HFFc6 (cell line): ENCODE measurements around the gene EFNB2. TPM values are rescaled to one million over a fixed set of nuclear protein-coding genes. Genes with fewer than 3 reads are reported as not detected.
A peak's percentile ranks its signal among the peaks of the same experiment; 100 is the strongest.

ENCODE experiments used
- DNase-seq: peaks from one replicate; pipeline ENCODE4 v3.0.0-alpha.2; 2018
- H3K27ac Mint-ChIP-seq: 2 replicates; pipeline ENCODE4 v1.8.0; 2020; ENCODE audit warnings: mild to moderate bottlenecking, mixed read lengths
- H3K27me3 Mint-ChIP-seq: 2 replicates; pipeline ENCODE4 v1.8.0; 2021; ENCODE audit warnings: mild to moderate bottlenecking, moderate library complexity, mixed read lengths; ENCODE audit not compliant: insufficient read depth
- H3K36me3 Mint-ChIP-seq: 2 replicates; pipeline ENCODE4 v1.8.0; 2021; ENCODE audit warnings: low read depth, mixed read lengths
- H3K4me1 Mint-ChIP-seq: 2 replicates; pipeline ENCODE4 v1.8.0; 2020; ENCODE audit warnings: low read depth, mixed read lengths
- H3K4me3 Mint-ChIP-seq: 2 replicates; pipeline ENCODE4 v1.8.0; 2020; ENCODE audit warnings: mild to moderate bottlenecking, moderate library complexity, mixed read lengths
- H3K9me3 Mint-ChIP-seq: 2 replicates; pipeline ENCODE4 v1.8.0; 2020; ENCODE audit warnings: mild to moderate bottlenecking, mixed read lengths
- CTCF ChIP-seq: fragments of 200-600 bp; sonication (generic); IDR thresholded peaks from 2 replicates; pipeline ENCODE4 v1.5.0; 2021; ENCODE audit warnings: antibody characterized with exemption, mild to moderate bottlenecking
- total RNA-seq, 6 experiments: library from RNA; stranded (reverse); fragmentation: NEBNext Ultra II Directional; extraction: Animal tissue kit (Norgen Biotek cat#: 25700); gene quantifications; 2 replicates in 1 of 6; 3 replicates in 5 of 6; pipeline ENCODE4 v1.2.3, GENCODE V29; 2021

Gene EFNB2
- total RNA-seq, 6 experiments from 2014 or later: 8.1 to 32.5 (median 30.6) TPM

DNA sequence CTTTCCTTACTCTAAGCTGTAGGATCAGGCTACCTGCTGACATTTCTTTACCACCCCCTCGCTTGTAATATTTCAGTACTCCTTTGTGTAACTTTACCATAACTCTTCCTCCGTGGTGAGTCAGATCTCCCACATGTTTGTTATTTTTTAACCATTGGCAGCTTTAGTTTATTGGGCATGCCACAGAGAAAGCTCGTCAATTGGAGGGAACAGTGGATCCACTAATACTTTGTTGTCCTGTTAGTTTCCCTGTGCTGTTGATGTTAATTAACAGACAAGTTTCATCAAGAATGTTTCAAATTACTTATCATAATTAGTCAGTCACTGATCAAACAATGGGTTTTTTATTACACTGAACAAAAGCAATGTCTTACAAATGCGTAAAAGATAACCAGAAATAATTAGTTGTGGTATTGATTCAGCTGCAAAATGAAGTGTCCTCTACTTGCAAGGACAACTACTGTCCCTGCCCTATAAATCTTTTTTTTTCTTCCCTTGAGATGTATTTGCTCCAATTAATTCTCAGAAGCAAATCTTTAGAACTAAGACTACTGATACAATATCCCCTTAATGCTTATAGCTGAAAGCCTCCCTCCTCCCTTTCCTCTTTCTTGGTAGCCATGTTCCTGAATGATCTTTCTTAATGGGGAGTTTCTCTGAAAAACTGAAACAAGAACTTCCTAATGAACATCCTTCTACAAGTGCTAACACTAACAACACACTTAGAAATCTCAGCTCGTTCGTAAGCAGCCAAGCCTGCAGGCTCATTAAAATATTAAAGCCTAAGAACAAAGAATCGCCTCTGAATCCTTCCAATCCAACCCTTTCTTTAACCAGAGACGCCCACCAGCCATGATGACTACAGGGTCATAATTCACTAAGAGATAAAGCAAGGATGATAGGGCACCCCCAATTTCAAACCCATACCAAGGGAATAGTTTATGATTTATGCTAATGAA, 22.2 kb downstream of the EFNB2 start:
- Mint-ChIP-seq H3K4me1 (peaks cover 35% of the 10 kb centered on the region), H3K4me3 (peak overlapping the region; percentile 6; the same call in 1 of the 2 replicates), H3K27ac (peak overlapping the region; percentile 55), H3K27me3 (peaks cover 3% of the 10 kb centered on the region), H3K36me3 (peaks cover 21% of the 10 kb centered on the region; the same call in 1 of the 2 replicates), H3K9me3 (no peaks in the 10 kb centered on the region)
- no peak for TF ChIP-seq CTCF
- DNase-seq: no peak

GRCh38 chr13:106507560-106508274, 27.7 kb downstream of the EFNB2 start:
- H3K9me3 Mint-ChIP-seq: no peaks in the 10 kb centered on the region
- H3K27ac Mint-ChIP-seq: peak overlapping the region; percentile 81
- peaks cover 14% of the 10 kb centered on the region; the same call in 1 of the 2 replicates for H3K36me3 Mint-ChIP-seq
- DNase-seq: peak; percentile 67
- no peaks in the 10 kb centered on the region; the same call in 1 of the 2 replicates for H3K27me3 Mint-ChIP-seq
- peak overlapping the region; percentile 64 for H3K4me3 Mint-ChIP-seq
- TF ChIP-seq CTCF: no peak
- peaks cover 33% of the 10 kb centered on the region for H3K4me1 Mint-ChIP-seq

DNA sequence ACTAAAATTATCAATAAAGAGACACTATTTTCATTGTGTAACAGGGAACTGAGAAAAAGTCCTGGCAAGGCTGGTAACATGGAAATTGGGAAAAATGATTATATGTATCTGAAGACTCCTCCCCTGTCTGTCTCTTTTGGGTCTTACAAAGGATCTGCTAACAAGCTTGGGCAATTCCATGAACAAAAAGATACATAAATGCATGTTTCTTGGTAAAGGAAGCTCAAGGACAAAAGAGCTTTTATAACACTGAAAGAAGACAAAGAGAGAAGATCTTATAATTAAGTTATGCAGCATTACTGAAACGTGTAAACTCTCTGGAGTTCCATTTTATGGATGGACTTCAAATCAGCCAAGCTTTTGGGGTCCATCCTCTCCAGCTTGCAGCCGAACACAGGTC, 29.2 kb downstream of the EFNB2 start:
- no peak for DNase-seq
- H3K9me3 Mint-ChIP-seq: no peaks in the 10 kb centered on the region
- no peak for TF ChIP-seq CTCF
- peaks cover 30% of the 10 kb centered on the region for H3K4me1 Mint-ChIP-seq
- H3K36me3 Mint-ChIP-seq: peaks cover 14% of the 10 kb centered on the region; the same call in 1 of the 2 replicates
- no peak overlapping the region for H3K27ac Mint-ChIP-seq
- no peak overlapping the region for H3K4me3 Mint-ChIP-seq
- peaks cover 2% of the 10 kb centered on the region for H3K27me3 Mint-ChIP-seq

DNA sequence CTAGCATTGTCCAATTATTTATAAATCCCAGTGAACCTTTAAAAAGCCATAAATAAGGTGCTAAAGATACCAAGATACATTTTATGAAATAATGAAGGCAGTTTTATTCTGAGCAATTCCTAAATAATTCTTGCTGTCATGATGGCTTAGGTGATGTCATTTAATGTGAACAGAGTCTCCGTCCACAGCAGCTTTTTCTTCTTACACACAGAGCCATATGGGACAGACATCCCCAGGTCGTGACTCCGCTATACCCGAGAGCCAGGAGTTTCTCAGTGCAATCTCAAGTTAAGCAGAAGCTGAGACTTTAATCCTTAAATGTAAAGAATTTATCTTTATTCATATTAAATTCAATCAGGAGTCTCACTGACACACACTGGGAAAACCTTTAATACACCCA, 29.7 kb downstream of the EFNB2 start:
- Mint-ChIP-seq H3K27ac (no peak overlapping the region), H3K27me3 (peaks cover 2% of the 10 kb centered on the region), H3K9me3 (no peaks in the 10 kb centered on the region), H3K4me1 (peaks cover 31% of the 10 kb centered on the region), H3K36me3 (peaks cover 11% of the 10 kb centered on the region; the same call in 1 of the 2 replicates), H3K4me3 (no peak overlapping the region)
- DNase-seq: no peak
- TF ChIP-seq CTCF: no peak

DNA sequence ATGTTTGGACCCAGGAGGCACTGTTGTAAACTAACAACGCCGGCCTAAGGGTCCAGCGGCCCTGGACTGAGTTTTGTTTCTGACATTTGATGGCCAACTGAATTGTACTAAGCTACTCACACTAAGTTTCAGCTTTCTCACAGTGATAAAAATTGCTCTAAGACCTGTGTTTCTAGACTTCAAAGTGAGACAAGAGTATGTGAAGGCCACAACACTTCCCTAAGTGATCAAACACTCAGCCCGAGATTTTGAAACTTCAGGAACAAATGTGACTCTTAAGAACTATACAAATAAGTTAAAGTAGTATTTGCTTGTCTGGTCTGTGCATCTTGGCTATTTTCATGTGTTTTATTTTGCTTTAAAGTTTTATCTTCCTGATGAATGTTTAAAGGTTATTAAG, 30.2 kb downstream of the EFNB2 start:
- H3K27ac Mint-ChIP-seq: no peak overlapping the region
- peaks cover 15% of the 10 kb centered on the region; the same call in 1 of the 2 replicates for H3K36me3 Mint-ChIP-seq
- peaks cover 2% of the 10 kb centered on the region for H3K27me3 Mint-ChIP-seq
- H3K4me3 Mint-ChIP-seq: no peak overlapping the region
- H3K9me3 Mint-ChIP-seq: no peaks in the 10 kb centered on the region
- no peak for DNase-seq
- H3K4me1 Mint-ChIP-seq: peaks cover 36% of the 10 kb centered on the region
- TF ChIP-seq CTCF: no peak
